Stimulated activated CD8-positive, alpha-beta memory T cell treated with anti-CD3 and anti-CD28 coated beads, Interleukin-15, amount 100 ng/mL, for 24 hours (primary cell): ENCODE data around the gene TRIM29.
"Not testable (repeated sequence)": the region's sequence is repeated elsewhere in the genome, so short reads cannot be mapped to it uniquely, and the experiment has no call there.

ENCODE experiments used
- DNase-seq: peaks from one replicate; pipeline ENCODE4 v3.0.0-alpha.2; 2020; ENCODE audit warnings: low read depth

Gene TRIM29, protein sequence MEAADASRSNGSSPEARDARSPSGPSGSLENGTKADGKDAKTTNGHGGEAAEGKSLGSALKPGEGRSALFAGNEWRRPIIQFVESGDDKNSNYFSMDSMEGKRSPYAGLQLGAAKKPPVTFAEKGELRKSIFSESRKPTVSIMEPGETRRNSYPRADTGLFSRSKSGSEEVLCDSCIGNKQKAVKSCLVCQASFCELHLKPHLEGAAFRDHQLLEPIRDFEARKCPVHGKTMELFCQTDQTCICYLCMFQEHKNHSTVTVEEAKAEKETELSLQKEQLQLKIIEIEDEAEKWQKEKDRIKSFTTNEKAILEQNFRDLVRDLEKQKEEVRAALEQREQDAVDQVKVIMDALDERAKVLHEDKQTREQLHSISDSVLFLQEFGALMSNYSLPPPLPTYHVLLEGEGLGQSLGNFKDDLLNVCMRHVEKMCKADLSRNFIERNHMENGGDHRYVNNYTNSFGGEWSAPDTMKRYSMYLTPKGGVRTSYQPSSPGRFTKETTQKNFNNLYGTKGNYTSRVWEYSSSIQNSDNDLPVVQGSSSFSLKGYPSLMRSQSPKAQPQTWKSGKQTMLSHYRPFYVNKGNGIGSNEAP

GRCh38 chr11:120137611-120138521 is at the start of gene TRIM29:
TRIM29 (minus strand) TSS chr11:120138113; CDS start chr11:120138031, 82 bp downstream.
- no peak for DNase-seq

GRCh38 chr11:120186774-120187591 is 49.1 kb upstream of the TRIM29 start:
- no peak for DNase-seq

DNA sequence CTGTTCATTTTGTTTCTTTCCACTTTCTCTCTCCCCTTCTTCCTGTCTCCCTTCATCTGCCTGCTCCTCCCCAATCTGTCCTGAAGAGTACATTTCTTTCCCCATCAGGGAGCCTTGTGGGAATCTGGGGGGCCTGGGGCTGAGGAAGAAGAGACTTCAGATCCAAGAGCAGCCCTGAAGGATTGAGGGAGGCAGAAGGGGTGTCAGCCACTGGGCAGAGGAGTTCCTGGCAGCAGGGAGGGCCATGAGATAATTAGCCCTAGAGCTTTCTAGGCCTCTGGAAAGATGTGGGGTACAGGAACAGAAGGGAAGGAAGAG is 48.5 kb upstream of the TRIM29 start:
- no peak for DNase-seq

GRCh38 chr11:120185706-120186455 is 48.0 kb upstream of the TRIM29 start:
- DNase-seq: no peak

- no peak for DNase-seq
These were observed 47.2 kb upstream of the TRIM29 start for GRCh38 chr11:120184946-120185705.

DNA sequence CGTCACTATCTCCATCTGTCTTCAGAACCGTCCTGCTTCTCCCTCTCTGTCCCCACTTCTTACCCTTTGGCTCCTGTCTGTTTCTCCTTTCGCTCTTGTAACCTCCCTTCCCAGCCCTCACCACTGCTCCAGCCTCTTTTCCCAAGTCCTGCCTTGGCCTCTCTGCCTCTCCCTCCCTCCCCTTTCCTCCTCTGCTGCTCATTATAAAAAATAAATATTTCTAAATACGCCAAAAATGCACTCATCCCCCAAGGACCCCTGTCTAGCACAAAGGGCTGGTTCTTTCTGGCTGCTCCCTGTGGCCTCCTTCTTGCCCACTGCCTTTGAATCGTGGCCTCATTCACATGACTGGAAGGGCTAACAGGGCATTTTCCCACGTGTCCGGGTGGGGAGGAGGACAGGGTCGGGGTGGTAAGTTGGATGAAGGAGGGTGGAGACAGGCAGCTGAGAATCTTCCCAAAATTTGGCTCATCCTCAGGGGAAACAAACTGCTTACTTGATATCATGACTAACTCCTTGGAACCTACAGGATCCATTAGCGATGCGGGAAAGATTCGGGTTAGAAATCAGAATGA is 46.5 kb upstream of the TRIM29 start:
- no peak for DNase-seq

DNA sequence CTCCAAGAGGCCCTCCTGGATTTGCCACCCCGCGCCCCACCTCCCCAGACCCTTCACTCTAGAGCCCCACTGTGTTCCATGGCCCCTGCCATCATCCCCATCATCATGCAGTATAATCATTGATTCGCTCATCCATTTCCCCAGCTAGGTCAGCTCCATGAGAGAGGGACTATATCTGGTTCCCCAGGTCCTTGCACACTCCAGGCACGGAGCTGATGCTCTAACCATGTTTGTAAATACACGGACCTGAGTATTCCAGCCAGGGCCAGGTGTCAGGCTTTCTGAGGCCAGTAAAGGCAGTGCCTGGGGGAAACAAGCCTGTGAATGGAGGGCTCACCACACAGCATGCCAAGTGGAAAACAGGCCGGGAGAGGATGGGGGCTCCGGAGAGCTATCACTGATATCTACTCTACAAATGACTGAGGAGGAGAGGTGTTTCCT is 45.8 kb upstream of the TRIM29 start:
- no peak for DNase-seq

- DNase-seq: no peak
These were observed 45.0 kb upstream of the TRIM29 start for GRCh38 chr11:120182790-120183491.

DNA sequence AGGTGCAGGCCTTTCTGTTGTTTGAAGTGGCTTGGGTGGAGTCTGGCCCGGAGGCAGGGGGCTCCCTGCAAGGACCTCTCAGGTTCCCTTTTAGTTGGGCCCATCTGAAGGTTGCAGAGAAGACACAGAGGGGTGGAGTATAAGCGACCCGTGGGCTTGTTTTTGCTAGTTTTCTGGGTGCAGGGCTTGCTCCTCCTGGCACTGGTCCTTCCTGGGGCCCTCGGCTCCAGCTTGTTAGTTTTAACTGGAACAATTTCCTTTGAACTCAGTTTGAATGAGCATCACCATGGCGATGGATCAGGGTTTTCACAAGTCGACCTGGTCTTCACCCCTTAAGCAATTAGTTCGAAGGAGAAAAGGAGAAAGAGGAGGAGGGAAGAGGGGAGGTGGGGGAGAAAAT is 44.5 kb upstream of the TRIM29 start:
- no peak for DNase-seq

- no peak for DNase-seq
These were observed 43.6 kb upstream of the TRIM29 start for GRCh38 chr11:120181376-120181975.

DNA sequence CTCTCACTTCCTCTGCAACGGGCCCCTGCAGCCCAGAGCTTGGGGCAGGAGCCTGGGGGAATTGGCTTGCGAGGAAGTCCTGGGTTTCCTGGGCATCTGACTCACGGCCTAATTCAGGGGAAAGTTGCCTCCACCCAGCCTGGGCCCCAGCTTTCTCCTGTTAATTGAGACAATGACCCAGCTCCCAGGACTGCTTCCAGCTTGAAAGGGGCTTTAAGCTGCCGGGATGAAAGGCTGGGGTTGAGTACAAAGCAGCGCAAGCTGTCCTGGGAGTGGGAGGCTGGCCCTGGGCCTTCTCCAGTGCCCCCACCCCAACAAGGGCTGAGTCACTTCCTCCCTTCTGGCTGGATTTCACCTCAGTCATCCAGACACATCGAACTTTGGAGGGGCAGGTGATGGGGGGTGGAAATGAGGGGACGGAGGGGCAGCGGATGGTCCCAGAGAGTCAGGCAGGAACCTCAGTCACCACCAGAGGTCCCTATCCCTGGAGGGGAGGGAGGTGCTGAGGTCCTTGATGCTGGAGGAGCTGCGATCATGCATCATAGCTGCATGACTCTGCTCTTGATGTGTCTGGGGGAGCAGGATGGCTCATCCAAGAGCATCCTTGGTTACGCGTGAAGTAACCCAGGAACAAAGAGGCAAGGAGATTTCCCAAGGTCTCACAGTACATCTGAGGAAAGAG is 42.8 kb upstream of the TRIM29 start:
- no peak for DNase-seq

GRCh38 chr11:120180063-120180462 is 42.1 kb upstream of the TRIM29 start:
- not testable (repeated sequence) for DNase-seq

DNA sequence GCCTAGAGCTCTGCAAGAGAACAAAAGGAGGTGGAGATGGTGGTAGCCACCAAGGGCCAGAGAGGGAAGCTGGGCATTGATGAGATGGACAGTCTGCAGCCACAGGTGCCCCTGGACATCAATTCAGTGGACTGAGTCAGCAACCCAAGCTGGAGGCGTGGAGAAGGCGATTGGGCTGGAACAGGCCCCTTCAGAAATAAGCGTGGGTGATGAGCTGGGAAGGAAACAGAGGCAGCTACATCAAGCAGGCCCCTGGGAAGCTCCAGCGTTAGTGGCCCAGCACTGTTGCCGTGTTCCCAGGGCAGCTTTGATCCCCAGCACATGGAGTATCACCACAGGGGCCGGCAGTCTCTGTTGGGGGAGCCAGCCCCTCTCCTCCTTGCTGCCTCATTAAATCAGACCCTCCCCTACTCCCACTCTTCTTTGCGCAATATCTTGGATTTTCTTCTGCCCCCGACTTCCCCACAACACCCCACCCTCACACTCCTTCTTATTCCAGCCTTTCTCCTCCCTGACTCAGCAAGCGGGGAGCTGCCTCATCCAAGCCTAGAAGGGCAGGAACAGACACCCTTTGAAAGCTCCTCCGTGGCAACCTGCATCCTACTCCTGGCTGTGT is 41.3 kb upstream of the TRIM29 start:
- DNase-seq: no peak

- DNase-seq: no peak
These were observed 40.7 kb upstream of the TRIM29 start for GRCh38 chr11:120178561-120179056.

- DNase-seq: no peak
These were observed 37.0 kb upstream of the TRIM29 start for GRCh38 chr11:120174866-120175265.

- no peak for DNase-seq
These were observed 35.9 kb upstream of the TRIM29 start for GRCh38 chr11:120173807-120174206.

GRCh38 chr11:120173019-120173705 is 35.2 kb upstream of the TRIM29 start:
- no peak for DNase-seq
